HCT116 (cell line): ENCODE results near the gene TPO. TPM values are rescaled to one million over a fixed set of nuclear protein-coding genes. Genes with fewer than 3 reads are reported as not detected.

Experiments
- ATAC-seq: fragments of 200-7000 bp; cut with Tn5 transposase; 2 replicates; pipeline ENCODE4 v1.9.1; 2020; ENCODE audit warnings: mild to moderate bottlenecking, moderate library complexity
- BruUV-seq: library from RNA; stranded (reverse); fragments of 400-500 nt; replicated peaks from 2 replicates; lab custom pipeline; 2021; lab: Mats Ljungman, UMichigan
- CTCF ChIA-PET: fragments of 300-600 bp; sonication (Branson Sonifier 250); formaldehyde crosslinking; loops from one replicate; lab custom pipeline; 2021; ENCODE audit warnings: antibody characterized with exemption; lab: Charles Lee
- POLR2A ChIA-PET: fragments of 300-600, 350-600 bp; sonication (Branson Sonifier 250); formaldehyde crosslinking; loops from one replicate; lab custom pipeline; 2021; ENCODE audit warnings: antibody characterized with exemption; lab: Charles Lee
- RAD21 ChIA-PET, 2 experiments: fragments of 300-600 bp; sonication (Branson Sonifier 250); formaldehyde crosslinking; loops; one replicate each; lab custom pipeline; 2023; ENCODE audit warnings: low total read pairs in 2 of 2; ENCODE audit not compliant: uncharacterized antibody in 2 of 2, unreplicated experiment in 2 of 2, low non-redundant PET in 1 of 2; lab: Charles Lee
- DNase-seq: peaks from one replicate; pipeline ENCODE4 v3.0.0-alpha.2; 2010; ENCODE audit warnings: low read depth, low spot score
- H2AFZ ChIP-seq: fragments of 200-600 bp; shearing (Covaris generic), sonication (generic); 2 replicates; pipeline ENCODE4 v1.6.1; 2017; ENCODE audit warnings: low read depth, mixed run types, mixed read lengths, antibody characterized with exemption, low read length; ENCODE audit not compliant: poor library complexity, severe bottlenecking
- H3K27ac ChIP-seq: 2 replicates; pipeline ENCODE4 v1.5.1; 2012; ENCODE audit warnings: low read depth, low read length
- H3K27me3 ChIP-seq: fragments of 200-600 bp; sonication (generic); 2 replicates; pipeline ENCODE4 v1.6.1; 2016; ENCODE audit warnings: mixed run types, low read length, mixed read lengths; ENCODE audit not compliant: insufficient read depth
- H3K36me3 ChIP-seq, 2 experiments: fragments of 200-500 bp in 1 of 2; fragments of 200-600 bp in 1 of 2; sonication (Bioruptor generic) in 1 of 2; sonication (generic) in 1 of 2; 2 replicates each; pipeline versions ENCODE4 v1.5.1 to v1.6.1; 2014 to 2016; ENCODE audit warnings: low read length in 2 of 2, inconsistent platforms in 1 of 2, mixed read lengths in 1 of 2, mixed run types in 1 of 2; ENCODE audit not compliant: insufficient read depth in 2 of 2, control insufficient read depth in 1 of 2
- H3K4me1 ChIP-seq, 2 experiments: fragments of 200-600 bp in 1 of 2; sonication (generic) in 1 of 2; 2 replicates each; pipeline versions ENCODE4 v1.5.1 to v1.6.1; 2012 to 2017; ENCODE audit warnings: low read length in 2 of 2, inconsistent platforms in 1 of 2, mild to moderate bottlenecking in 1 of 2, mixed read lengths in 1 of 2, mixed run types in 1 of 2, moderate library complexity in 1 of 2; ENCODE audit not compliant: insufficient read depth in 2 of 2, control insufficient read depth in 1 of 2
- H3K4me2 ChIP-seq: fragments of 200-600 bp; sonication (generic); 2 replicates; pipeline ENCODE4 v1.6.1; 2017; ENCODE audit warnings: mixed run types, low read length, mixed read lengths
- H3K4me3 ChIP-seq, 2 experiments: fragments of 200-600 bp in 1 of 2; sonication (generic) in 1 of 2; replicated peaks in 1 of 2; 2 replicates each; pipeline ENCODE4 v1.5.1; 2011 to 2016; ENCODE audit warnings: low read length in 2 of 2, control low read depth in 1 of 2, low read depth in 1 of 2, mild to moderate bottlenecking in 1 of 2, mixed read lengths in 1 of 2, mixed run types in 1 of 2
- H3K79me2 ChIP-seq: fragments of 200-600 bp; sonication (generic); 2 replicates; pipeline ENCODE4 v1.6.1; 2017; ENCODE audit warnings: mild to moderate bottlenecking, mixed run types, low read length, moderate library complexity, mixed read lengths; ENCODE audit not compliant: insufficient read depth
- H3K9ac ChIP-seq: fragments of 200-600 bp; sonication (generic); 2 replicates; pipeline ENCODE4 v1.6.1; 2016; ENCODE audit warnings: low read length, mixed read lengths
- H3K9me2 ChIP-seq: fragments of 200-600 bp; sonication (generic), shearing (Covaris generic); 2 replicates; pipeline ENCODE4 v1.6.1; 2017; ENCODE audit warnings: mixed run types, mild to moderate bottlenecking, moderate library complexity; ENCODE audit not compliant: insufficient read depth
- H3K9me3 ChIP-seq, 2 experiments: fragments of 200-500 bp in 1 of 2; fragments of 200-600 bp in 1 of 2; sonication (Bioruptor generic) in 1 of 2; sonication (generic) in 1 of 2; 2 replicates each; pipeline ENCODE4 v1.6.1; 2014 to 2017; ENCODE audit warnings: low read length in 2 of 2, mixed read lengths in 2 of 2, inconsistent platforms in 1 of 2, low read depth in 1 of 2, mild to moderate bottlenecking in 1 of 2, mixed run types in 1 of 2, moderate library complexity in 1 of 2; ENCODE audit not compliant: control insufficient read depth in 1 of 2, insufficient read depth in 1 of 2
- H4K20me1 ChIP-seq: fragments of 200-600 bp; sonication (generic), shearing (Covaris generic); 2 replicates; pipeline ENCODE4 v1.6.1; 2017; ENCODE audit warnings: mixed run types, mild to moderate bottlenecking, moderate library complexity; ENCODE audit not compliant: insufficient read depth
- CBX3 ChIP-seq: IDR thresholded peaks from 2 replicates; pipeline ENCODE4 v1.6.1; 2012; ENCODE audit warnings: low read depth
- CEBPB ChIP-seq: IDR thresholded peaks from 2 replicates; pipeline ENCODE4 v1.6.1; 2012; ENCODE audit warnings: low read depth
- EGR1 ChIP-seq: IDR thresholded peaks from 2 replicates; pipeline ENCODE4 v1.6.1; 2012; ENCODE audit warnings: low read depth
- ELF1 ChIP-seq: IDR thresholded peaks from 2 replicates; pipeline ENCODE4 v1.6.1; 2012; ENCODE audit warnings: low read depth, borderline replicate concordance
- EZH2 ChIP-seq: fragments of 200-600 bp; sonication (generic); IDR thresholded peaks from 2 replicates; pipeline ENCODE4 v1.6.1; 2017; ENCODE audit warnings: antibody characterized with exemption, mixed run types
- EZH2phosphoT487 ChIP-seq: fragments of 200-600 bp; IDR thresholded peaks from 2 replicates; pipeline ENCODE4 v1.6.1; 2018; ENCODE audit warnings: antibody characterized with exemption, borderline replicate concordance
- JUND ChIP-seq: IDR thresholded peaks from 2 replicates; pipeline ENCODE4 v1.6.1; 2012
- POLR2A ChIP-seq: IDR thresholded peaks from 2 replicates; pipeline ENCODE4 v1.7.0; 2011; ENCODE audit warnings: borderline replicate concordance; ENCODE audit not compliant: insufficient read depth, insufficient read length; ENCODE audit errors: extremely low read depth
- RAD21 ChIP-seq: IDR thresholded peaks from 2 replicates; pipeline ENCODE4 v1.6.1; 2012; ENCODE audit warnings: low read depth, mild to moderate bottlenecking
- SRF ChIP-seq: IDR thresholded peaks from 2 replicates; pipeline ENCODE4 v1.6.1; 2012; ENCODE audit warnings: low read depth
- ZFX ChIP-seq: fragments of 450-650 bp; IDR thresholded peaks from 2 replicates; pipeline ENCODE4 v1.6.1; 2017
- ZNF274 ChIP-seq: fragments of 200-500 bp; sonication (Bioruptor generic); IDR thresholded peaks from 2 replicates; pipeline ENCODE4 v1.6.1; 2014; ENCODE audit warnings: mild to moderate bottlenecking, low read depth, low read length, inconsistent platforms
- intact Hi-C: fragments of 100-400 bp; cut with micrococcal nuclease; formaldehyde crosslinking; loops from 2 replicates; pipeline ENCODE4 v1.10.0; 2022
- total RNA-seq: library from RNA; stranded (reverse); gene quantifications from one replicate; pipeline ENCODE4 v1.2.1, GENCODE V29; 2021; ENCODE audit not compliant: unreplicated experiment
- TF ChIP-seq, protein P1 (sequence below): IDR thresholded peaks from 2 replicates; pipeline ENCODE4 v1.6.1; 2011; ENCODE audit warnings: mild to moderate bottlenecking, low read length, moderate library complexity; ENCODE audit not compliant: insufficient replicate concordance; ENCODE audit errors: extremely low read depth
- TF ChIP-seq, protein P2 (sequence below), 3 experiments: fragments of 200-600 bp in 1 of 3; sonication (generic) in 1 of 3; IDR thresholded peaks in 2 of 3; conservative IDR thresholded peaks in 1 of 3; 2 replicates each; pipeline ENCODE4 v1.5.1; 2012 to 2017; ENCODE audit warnings: low read depth in 2 of 3, low read length in 2 of 3, antibody characterized with exemption in 1 of 3, borderline replicate concordance in 1 of 3, control low read depth in 1 of 3, mild to moderate bottlenecking in 1 of 3, mixed read lengths in 1 of 3, mixed run types in 1 of 3, moderate library complexity in 1 of 3; ENCODE audit not compliant: insufficient read depth in 1 of 3
- TF ChIP-seq, protein P3 (sequence below): IDR thresholded peaks from 2 replicates; pipeline ENCODE4 v1.6.1; 2012

Gene TPO
- total RNA-seq, 1 experiment from 2014 or later = not detected

DNA sequence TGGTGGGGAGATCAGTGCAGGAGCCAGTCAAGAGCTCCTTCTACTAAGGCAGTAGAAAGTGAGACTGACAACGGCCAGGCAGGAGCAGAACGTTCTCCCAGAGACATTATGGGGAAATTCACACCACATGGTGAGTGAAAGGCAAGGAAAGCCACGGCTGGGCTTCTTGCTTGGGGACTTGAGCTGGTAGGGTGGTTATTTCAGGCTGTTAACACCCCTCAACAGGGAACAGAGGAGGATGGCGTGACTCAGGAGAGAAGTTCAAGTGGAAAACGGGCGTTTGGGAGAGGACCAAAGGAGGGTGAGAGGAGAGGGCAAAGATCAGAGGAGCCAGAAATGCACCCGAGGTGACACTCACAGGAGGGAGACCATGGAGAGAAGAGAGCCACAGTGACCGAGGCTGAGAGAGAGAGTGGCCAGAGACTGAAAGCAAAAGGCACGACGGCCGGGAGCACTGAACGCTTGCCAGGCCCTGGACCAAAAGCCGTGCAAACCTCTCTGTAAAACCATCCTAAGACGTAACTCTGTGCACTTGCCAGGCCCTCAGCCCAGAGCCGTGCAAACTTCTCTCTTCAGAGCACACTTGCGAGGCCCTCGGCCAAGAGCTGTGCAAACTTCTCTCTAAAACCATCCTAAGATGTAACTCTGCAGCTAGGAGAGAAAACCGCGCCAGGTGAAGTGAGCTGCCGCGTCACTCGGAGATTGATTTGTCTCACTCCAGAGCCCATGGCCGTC lies 7.7 kb downstream of the TPO start:
- RAD21 ChIA-PET = no interaction called here
- Histone ChIP-seq H3K27ac (no peak overlapping the region), H3K79me2 (no peaks in the 10 kb centered on the region), H3K9ac (no peak overlapping the region), H3K9me3 (no peaks in the 10 kb centered on the region), H3K27me3 (peaks cover 29% of the 10 kb centered on the region), H3K36me3 (no peaks in the 10 kb centered on the region), H4K20me1 (no peaks in the 10 kb centered on the region), H3K9me2 (no peaks in the 10 kb centered on the region), H3K4me3 (no peak overlapping the region), H2AFZ (no peak overlapping the region), H3K4me2 (no peak overlapping the region), H3K4me1 (no peaks in the 10 kb centered on the region)
- ATAC-seq (no peak), DNase-seq (no peak)
- TF ChIP-seq, protein P1, sequence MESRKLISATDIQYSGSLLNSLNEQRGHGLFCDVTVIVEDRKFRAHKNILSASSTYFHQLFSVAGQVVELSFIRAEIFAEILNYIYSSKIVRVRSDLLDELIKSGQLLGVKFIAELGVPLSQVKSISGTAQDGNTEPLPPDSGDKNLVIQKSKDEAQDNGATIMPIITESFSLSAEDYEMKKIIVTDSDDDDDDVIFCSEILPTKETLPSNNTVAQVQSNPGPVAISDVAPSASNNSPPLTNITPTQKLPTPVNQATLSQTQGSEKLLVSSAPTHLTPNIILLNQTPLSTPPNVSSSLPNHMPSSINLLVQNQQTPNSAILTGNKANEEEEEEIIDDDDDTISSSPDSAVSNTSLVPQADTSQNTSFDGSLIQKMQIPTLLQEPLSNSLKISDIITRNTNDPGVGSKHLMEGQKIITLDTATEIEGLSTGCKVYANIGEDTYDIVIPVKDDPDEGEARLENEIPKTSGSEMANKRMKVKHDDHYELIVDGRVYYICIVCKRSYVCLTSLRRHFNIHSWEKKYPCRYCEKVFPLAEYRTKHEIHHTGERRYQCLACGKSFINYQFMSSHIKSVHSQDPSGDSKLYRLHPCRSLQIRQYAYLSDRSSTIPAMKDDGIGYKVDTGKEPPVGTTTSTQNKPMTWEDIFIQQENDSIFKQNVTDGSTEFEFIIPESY = no peak
- TF ChIP-seq ELF1 = no peak
- TF ChIP-seq CBX3 = no peak
- TF ChIP-seq, protein P2, sequence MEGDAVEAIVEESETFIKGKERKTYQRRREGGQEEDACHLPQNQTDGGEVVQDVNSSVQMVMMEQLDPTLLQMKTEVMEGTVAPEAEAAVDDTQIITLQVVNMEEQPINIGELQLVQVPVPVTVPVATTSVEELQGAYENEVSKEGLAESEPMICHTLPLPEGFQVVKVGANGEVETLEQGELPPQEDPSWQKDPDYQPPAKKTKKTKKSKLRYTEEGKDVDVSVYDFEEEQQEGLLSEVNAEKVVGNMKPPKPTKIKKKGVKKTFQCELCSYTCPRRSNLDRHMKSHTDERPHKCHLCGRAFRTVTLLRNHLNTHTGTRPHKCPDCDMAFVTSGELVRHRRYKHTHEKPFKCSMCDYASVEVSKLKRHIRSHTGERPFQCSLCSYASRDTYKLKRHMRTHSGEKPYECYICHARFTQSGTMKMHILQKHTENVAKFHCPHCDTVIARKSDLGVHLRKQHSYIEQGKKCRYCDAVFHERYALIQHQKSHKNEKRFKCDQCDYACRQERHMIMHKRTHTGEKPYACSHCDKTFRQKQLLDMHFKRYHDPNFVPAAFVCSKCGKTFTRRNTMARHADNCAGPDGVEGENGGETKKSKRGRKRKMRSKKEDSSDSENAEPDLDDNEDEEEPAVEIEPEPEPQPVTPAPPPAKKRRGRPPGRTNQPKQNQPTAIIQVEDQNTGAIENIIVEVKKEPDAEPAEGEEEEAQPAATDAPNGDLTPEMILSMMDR (IDR thresholded peaks at IDR 0.05 in 2 of 3, conservative IDR thresholded peaks at IDR 0.05 in 1 of 3; ENCODE audit: borderline replicate concordance in 1 of 3, insufficient read depth in 1 of 3, low read depth in 2 of 3, low read length in 2 of 3) = no peak
- TF ChIP-seq EZH2phosphoT487 = no peak
- TF ChIP-seq POLR2A = no peak
- TF ChIP-seq RAD21 = no peak
- TF ChIP-seq CEBPB = no peak
- TF ChIP-seq SRF = no peak
- no peak for TF ChIP-seq ZFX
- TF ChIP-seq, protein P3, sequence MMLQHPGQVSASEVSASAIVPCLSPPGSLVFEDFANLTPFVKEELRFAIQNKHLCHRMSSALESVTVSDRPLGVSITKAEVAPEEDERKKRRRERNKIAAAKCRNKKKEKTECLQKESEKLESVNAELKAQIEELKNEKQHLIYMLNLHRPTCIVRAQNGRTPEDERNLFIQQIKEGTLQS = no peak
- TF ChIP-seq EGR1 = no peak
- no peak for TF ChIP-seq JUND
- TF ChIP-seq EZH2 = no peak
- TF ChIP-seq ZNF274 = no peak
- POLR2A ChIA-PET = no interaction called here
- BruUV-seq = no TSS peak
- intact Hi-C loops = no loop called here
- CTCF ChIA-PET = no interaction called here
